Left ventricle myocardium inferior (tissue), 1 donor: ENCODE data around the gene ARHGEF2. TPM values are rescaled to one million over a fixed set of nuclear protein-coding genes. Genes with fewer than 3 reads are reported as not detected.

Experiments
- DNase-seq: peaks from one replicate; pipeline ENCODE4 v3.0.0-alpha.2; 2020
- H3K27ac ChIP-seq: fragments of 200-600 bp; replicated peaks from 2 replicates; pipeline ENCODE4 v1.8.0; 2021
- H3K27me3 ChIP-seq: fragments of 200-600 bp; 2 replicates; pipeline ENCODE4 v1.8.0; 2021; ENCODE audit warnings: low read depth
- H3K36me3 ChIP-seq: fragments of 200-600 bp; 2 replicates; pipeline ENCODE4 v1.8.0; 2021
- H3K4me1 ChIP-seq: fragments of 200-600 bp; 2 replicates; pipeline ENCODE4 v1.8.0; 2021
- H3K4me3 ChIP-seq: fragments of 200-600 bp; 2 replicates; pipeline ENCODE4 v1.8.0; 2021; ENCODE audit warnings: mild to moderate bottlenecking, moderate library complexity
- H3K9me3 ChIP-seq: fragments of 200-600 bp; replicated peaks from 2 replicates; pipeline ENCODE4 v1.8.0; 2021
- intact Hi-C: fragments of 100-400 bp; cut with micrococcal nuclease; formaldehyde crosslinking; loops from one replicate; pipeline ENCODE4 v1.11.0; 2022
- total RNA-seq: library from RNA; stranded (reverse); fragmentation: NEBNext Ultra II Directional; extraction: Animal tissue kit (Norgen Biotek cat#: 25700); gene quantifications from one replicate; pipeline ENCODE4 v1.2.1, GENCODE V29; 2021
- TF ChIP-seq, protein P1 (sequence below): fragments of 200-600 bp; IDR thresholded peaks from 2 replicates; pipeline ENCODE4 v1.8.0; 2021; ENCODE audit warnings: antibody characterized with exemption, mild to moderate bottlenecking, borderline replicate concordance
- donor health status: DM: no; HTN: yes; CAD: no; lungs with severe emphysema.

The ARHGEF2 gene
- total RNA-seq, 1 donor from 2014 or later = 69.3 TPM

DNA sequence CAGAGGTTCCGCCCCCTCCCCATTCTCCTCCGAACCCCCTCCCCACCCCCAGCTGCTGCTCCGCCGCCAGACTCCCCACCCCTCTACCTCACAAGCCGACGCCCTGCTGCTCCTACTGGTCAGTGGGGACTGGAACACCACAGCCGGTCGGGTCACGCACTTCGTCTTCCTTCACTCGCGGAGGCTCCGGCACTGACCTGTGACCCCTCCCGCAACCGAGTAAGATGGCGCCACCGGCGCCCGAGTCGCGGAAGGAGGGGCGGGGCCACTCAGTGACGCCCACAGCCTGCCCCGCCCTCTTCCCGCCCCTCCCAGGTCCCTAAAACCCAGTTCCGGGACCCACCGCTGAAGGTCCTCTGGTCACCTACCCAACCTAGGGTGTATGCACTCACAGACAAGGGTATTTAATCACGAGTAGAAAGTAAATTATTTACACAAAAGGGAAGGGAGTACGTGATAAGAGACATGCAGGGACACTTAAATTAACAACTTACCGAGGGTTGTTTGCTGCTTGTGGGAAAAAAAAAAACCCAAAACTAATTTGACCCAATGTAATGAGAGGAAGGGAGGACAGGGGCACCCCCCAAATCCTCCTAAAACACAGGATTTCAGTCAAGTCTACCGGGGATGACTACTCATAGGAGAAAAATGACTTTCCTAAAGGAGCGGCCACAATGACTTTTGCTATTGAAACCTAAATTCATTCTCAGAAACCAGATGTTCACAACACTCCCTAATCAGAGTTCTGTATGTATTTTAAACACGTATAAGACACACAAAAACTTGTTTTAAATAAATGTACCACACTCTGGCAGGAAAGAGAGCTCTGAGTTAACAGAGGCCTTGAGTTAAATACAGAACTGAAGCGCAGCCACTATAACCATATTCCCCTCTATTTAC is 66.9 kb downstream of the ARHGEF2 start, which contains the start of gene RIT1:
TSS of gene RIT1 (minus strand) at position 194 of the 900 bp plus-strand sequence. CDS start 588 bp downstream, outside the sequence.
- intact Hi-C loops = no loop called here
- DNase-seq = peak; percentile 89
- peaks cover 35% of the 10 kb centered on the region for H3K4me1 ChIP-seq
- H3K27me3 ChIP-seq = no peaks in the 10 kb centered on the region
- peak within 1 kb of the TSS; percentile 82 for H3K4me3 ChIP-seq
- H3K9me3 ChIP-seq = no peaks in the 10 kb centered on the region
- H3K27ac ChIP-seq = peak within 1 kb of the TSS; percentile 91
- H3K36me3 ChIP-seq = peaks cover 75% of the 10 kb centered on the region
- TF ChIP-seq, protein P1, sequence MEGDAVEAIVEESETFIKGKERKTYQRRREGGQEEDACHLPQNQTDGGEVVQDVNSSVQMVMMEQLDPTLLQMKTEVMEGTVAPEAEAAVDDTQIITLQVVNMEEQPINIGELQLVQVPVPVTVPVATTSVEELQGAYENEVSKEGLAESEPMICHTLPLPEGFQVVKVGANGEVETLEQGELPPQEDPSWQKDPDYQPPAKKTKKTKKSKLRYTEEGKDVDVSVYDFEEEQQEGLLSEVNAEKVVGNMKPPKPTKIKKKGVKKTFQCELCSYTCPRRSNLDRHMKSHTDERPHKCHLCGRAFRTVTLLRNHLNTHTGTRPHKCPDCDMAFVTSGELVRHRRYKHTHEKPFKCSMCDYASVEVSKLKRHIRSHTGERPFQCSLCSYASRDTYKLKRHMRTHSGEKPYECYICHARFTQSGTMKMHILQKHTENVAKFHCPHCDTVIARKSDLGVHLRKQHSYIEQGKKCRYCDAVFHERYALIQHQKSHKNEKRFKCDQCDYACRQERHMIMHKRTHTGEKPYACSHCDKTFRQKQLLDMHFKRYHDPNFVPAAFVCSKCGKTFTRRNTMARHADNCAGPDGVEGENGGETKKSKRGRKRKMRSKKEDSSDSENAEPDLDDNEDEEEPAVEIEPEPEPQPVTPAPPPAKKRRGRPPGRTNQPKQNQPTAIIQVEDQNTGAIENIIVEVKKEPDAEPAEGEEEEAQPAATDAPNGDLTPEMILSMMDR = peak; percentile 49

DNA sequence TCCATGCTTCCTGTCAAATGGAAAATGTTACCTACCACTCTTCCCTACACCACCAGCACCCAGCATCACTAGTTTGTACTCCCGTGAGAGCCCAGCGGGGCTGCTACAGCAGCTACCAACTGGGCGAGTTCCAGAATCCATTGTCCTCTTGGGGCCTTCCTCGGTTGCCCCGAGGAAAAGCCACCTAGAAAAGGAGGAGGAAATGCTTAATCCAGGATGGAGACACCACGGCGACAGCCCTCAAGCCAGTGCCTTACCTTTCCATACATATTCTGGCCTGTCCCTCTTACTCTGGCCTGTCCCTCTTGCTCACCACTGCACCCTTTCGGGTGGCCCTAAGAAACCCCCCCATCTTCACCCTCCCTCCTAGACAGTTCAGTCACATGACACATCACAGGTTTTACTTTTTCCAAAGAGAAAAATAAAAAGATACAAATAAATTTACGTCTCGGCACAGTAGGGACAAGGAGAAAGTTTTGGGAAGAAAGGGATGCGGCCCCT is 67.7 kb downstream of the ARHGEF2 start:
- TF ChIP-seq, protein P1 = no peak
- no peaks in the 10 kb centered on the region for H3K27me3 ChIP-seq
- H3K9me3 ChIP-seq = no peaks in the 10 kb centered on the region
- peaks cover 74% of the 10 kb centered on the region for H3K36me3 ChIP-seq
- intact Hi-C loops = no loop called here
- no peak for DNase-seq
- peak overlapping the region; percentile 91 for H3K27ac ChIP-seq
- peaks cover 35% of the 10 kb centered on the region for H3K4me1 ChIP-seq
- peak overlapping the region; percentile 82 for H3K4me3 ChIP-seq

- Histone ChIP-seq H3K4me1 (peaks cover 29% of the 10 kb centered on the region), H3K27ac (peak overlapping the region; percentile 91), H3K27me3 (no peaks in the 10 kb centered on the region), H3K36me3 (peaks cover 74% of the 10 kb centered on the region), H3K4me3 (peak overlapping the region; percentile 82), H3K9me3 (no peaks in the 10 kb centered on the region)
- DNase-seq = no peak
- intact Hi-C loops = no loop called here
- TF ChIP-seq, protein P1 = no peak
These were observed 68.5 kb downstream of the ARHGEF2 start for GRCh38 chr1:155909894-155910293.

GRCh38 chr1:155904261-155904660 is 74.1 kb downstream of the ARHGEF2 start:
- Histone ChIP-seq H3K27ac (no peak overlapping the region), H3K9me3 (no peaks in the 10 kb centered on the region), H3K36me3 (peaks cover 98% of the 10 kb centered on the region), H3K4me1 (peaks cover 2% of the 10 kb centered on the region), H3K4me3 (no peak overlapping the region), H3K27me3 (no peaks in the 10 kb centered on the region)
- intact Hi-C loops = no loop called here
- TF ChIP-seq, protein P1 = no peak
- no peak for DNase-seq

GRCh38 chr1:155900161-155900560 is 78.2 kb downstream of the ARHGEF2 start:
- intact Hi-C loops = no loop called here

More at GRCh38 chr1:155900161-155900560, 78.2 kb downstream of the ARHGEF2 start:
- no peaks in the 10 kb centered on the region for H3K27me3 ChIP-seq
- no peak overlapping the region for H3K4me3 ChIP-seq
- DNase-seq = no peak
- peaks cover 86% of the 10 kb centered on the region for H3K36me3 ChIP-seq
- TF ChIP-seq, protein P1 = no peak
- H3K9me3 ChIP-seq = no peaks in the 10 kb centered on the region
- H3K27ac ChIP-seq = no peak overlapping the region
- no peaks in the 10 kb centered on the region for H3K4me1 ChIP-seq
